ENCODE data around the gene HLA-A. TPM values are rescaled to one million over a fixed set of nuclear protein-coding genes. Genes with fewer than 3 reads are reported as not detected.

The HLA-A gene
- total and polyA plus RNA-seq, 2 of the 13 experiments (the other 11 are each of a cell fraction or from before 2014, with no cell fraction given), result 345 to 527 TPM

DNA sequence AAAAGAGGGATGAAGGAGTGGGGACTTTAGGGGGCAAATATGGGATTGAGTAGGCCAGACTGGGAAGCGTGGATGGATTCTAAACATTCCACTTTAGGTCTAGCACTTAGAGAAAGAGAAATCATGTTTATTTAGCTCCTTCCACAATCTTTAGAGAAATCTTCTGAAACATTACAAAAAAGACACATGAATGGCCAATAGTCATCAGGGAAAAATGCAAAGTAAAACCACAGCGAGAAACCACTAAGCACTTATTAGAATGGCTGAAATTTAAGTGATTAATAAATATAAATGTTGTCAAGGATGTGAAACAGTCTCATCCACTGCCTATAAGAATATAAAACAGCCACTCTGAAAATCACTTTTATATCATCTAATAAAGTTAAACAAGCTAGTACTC is 46.9 kb downstream of the HLA-A start:
- in situ Hi-C loops (cut with HindIII; ENCODE audit: extremely low pct_ligation_motif_present, low pct_unique_long_range_greater_than_20kb) (no loop called here), intact Hi-C loops (cut with micrococcal nuclease; ENCODE audit: unreplicated experiment) (no loop called here)
- H3K27me3 ChIP-seq (ENCODE audit: control insufficient read depth in 1 of 2, insufficient read depth in 2 of 2, low read length in 2 of 2), result no peaks in the 10 kb centered on the region
- H3K79me2 ChIP-seq (ENCODE audit: insufficient read depth, low read length), result no peaks in the 10 kb centered on the region
- no peaks in the 10 kb centered on the region for H3K36me3 ChIP-seq (replicated peaks in 1 of 2; ENCODE audit: control insufficient read depth in 1 of 2, insufficient read depth in 2 of 2, low read length in 2 of 2)
- no peaks in the 10 kb centered on the region for H4K20me1 ChIP-seq (ENCODE audit: insufficient read depth, low read length)
- WGBS (ENCODE audit: low lambda C conversion rate), result 44% methylated on average over 2 of the region's 2 CpGs
- no peak overlapping the region for H3K4me2 ChIP-seq (ENCODE audit: low read depth, low read length)
- TF ChIP-seq KDM2A (CRISPR knock-in tag; IDR thresholded peaks at IDR 0.05; ENCODE audit: borderline replicate concordance, low read depth) (no peak), ZBTB20 (CRISPR knock-in tag; IDR thresholded peaks at IDR 0.05; ENCODE audit: borderline replicate concordance, low read depth) (no peak), ZNF772 (CRISPR knock-in tag; IDR thresholded peaks at IDR 0.05) (no peak)
- ATAC-seq (no peak), FAIRE-seq (no peak), DNase-seq (ENCODE audit: low spot score) (no peak)
- H3K4me1 ChIP-seq (ENCODE audit: insufficient read depth, low read length), result peaks cover 6% of the 10 kb centered on the region
- H3K27ac ChIP-seq (ENCODE audit: extremely low read length, insufficient read depth, low read length), result no peak overlapping the region
- H2AFZ ChIP-seq (ENCODE audit: low read length), result no peak overlapping the region
- no peak overlapping the region for H3K9ac ChIP-seq (ENCODE audit: insufficient read depth, low read depth, low read length)
- BruUV-seq (replicated peaks), result no TSS peak
- H3K4me3 ChIP-seq (replicated peaks in 1 of 3; ENCODE audit: insufficient read depth in 1 of 3, low read depth in 2 of 3, low read length in 3 of 3), result no peak overlapping the region
- ChIA-PET CTCF (ENCODE audit: low intra/inter-chr PET ratio, low total read pairs) (no interaction called here), POLR2A (interaction anchor here (0.7 to 0.9 kb wide), 2 partner anchors 24 to 240 kb away, joined by 3 read pairs; no protein-coding TSS in a partner anchor)
- no peaks in the 10 kb centered on the region for H3K9me3 ChIP-seq (ENCODE audit: low read length)

DNA sequence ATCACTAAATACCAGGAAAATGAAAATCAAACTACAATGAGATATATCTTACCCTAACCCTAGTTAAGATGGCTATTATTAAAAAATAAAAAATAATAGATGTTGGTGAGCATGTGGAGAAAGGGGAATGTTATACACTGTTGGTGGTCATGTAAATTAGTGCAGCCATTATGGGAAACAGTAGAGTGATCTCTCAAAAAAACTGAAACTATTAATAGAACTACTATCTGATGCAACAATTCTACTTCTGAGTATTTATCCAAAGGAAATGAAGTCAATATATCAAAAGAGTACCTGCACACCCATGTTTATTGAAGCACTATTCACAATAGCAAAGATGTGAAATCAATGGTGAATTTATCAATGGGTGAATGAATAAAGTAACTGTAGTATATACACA is 48.6 kb downstream of the HLA-A start:
- ChIA-PET POLR2A (no interaction called here), CTCF (ENCODE audit: low intra/inter-chr PET ratio, low total read pairs) (no interaction called here)
- Histone ChIP-seq H2AFZ (ENCODE audit: low read length) (no peak overlapping the region), H3K4me2 (ENCODE audit: low read depth, low read length) (no peak overlapping the region), H3K36me3 (replicated peaks in 1 of 2; ENCODE audit: control insufficient read depth in 1 of 2, insufficient read depth in 2 of 2, low read length in 2 of 2) (no peaks in the 10 kb centered on the region), H4K20me1 (ENCODE audit: insufficient read depth, low read length) (no peaks in the 10 kb centered on the region), H3K79me2 (ENCODE audit: insufficient read depth, low read length) (no peaks in the 10 kb centered on the region), H3K27ac (ENCODE audit: extremely low read length, insufficient read depth, low read length) (no peak overlapping the region), H3K9me3 (ENCODE audit: low read length) (no peaks in the 10 kb centered on the region), H3K27me3 (ENCODE audit: control insufficient read depth in 1 of 2, insufficient read depth in 2 of 2, low read length in 2 of 2) (no peaks in the 10 kb centered on the region), H3K4me1 (ENCODE audit: insufficient read depth, low read length) (no peaks in the 10 kb centered on the region), H3K9ac (ENCODE audit: insufficient read depth, low read depth, low read length) (no peak overlapping the region), H3K4me3 (replicated peaks in 1 of 3; ENCODE audit: insufficient read depth in 1 of 3, low read depth in 2 of 3, low read length in 3 of 3) (no peak overlapping the region)
- DNase-seq (ENCODE audit: low spot score) (no peak), FAIRE-seq (no peak), ATAC-seq (no peak)
- in situ Hi-C loops (cut with HindIII; ENCODE audit: extremely low pct_ligation_motif_present, low pct_unique_long_range_greater_than_20kb), result no loop called here
- intact Hi-C loops (cut with micrococcal nuclease; ENCODE audit: unreplicated experiment), result no loop called here
- TF ChIP-seq IRF2 (CRISPR knock-in tag; IDR thresholded peaks at IDR 0.05) (no peak), NFE2L2 (IDR thresholded peaks at IDR 0.05; ENCODE audit: low read length) (no peak), PHF21A (CRISPR knock-in tag; IDR thresholded peaks at IDR 0.05) (no peak), MZF1 (CRISPR knock-in tag; IDR thresholded peaks at IDR 0.05; ENCODE audit: borderline replicate concordance) (no peak), ZNF335 (CRISPR knock-in tag; IDR thresholded peaks at IDR 0.05) (no peak), ZNF138 (CRISPR knock-in tag; IDR thresholded peaks at IDR 0.05; ENCODE audit: low read depth) (no peak), U2AF2 (IDR thresholded peaks at IDR 0.05; ENCODE audit: low read depth, low read length) (no peak), TCF7 (IDR thresholded peaks at IDR 0.05; ENCODE audit: low read depth) (no peak)
- TF ChIP-seq, protein P1, sequence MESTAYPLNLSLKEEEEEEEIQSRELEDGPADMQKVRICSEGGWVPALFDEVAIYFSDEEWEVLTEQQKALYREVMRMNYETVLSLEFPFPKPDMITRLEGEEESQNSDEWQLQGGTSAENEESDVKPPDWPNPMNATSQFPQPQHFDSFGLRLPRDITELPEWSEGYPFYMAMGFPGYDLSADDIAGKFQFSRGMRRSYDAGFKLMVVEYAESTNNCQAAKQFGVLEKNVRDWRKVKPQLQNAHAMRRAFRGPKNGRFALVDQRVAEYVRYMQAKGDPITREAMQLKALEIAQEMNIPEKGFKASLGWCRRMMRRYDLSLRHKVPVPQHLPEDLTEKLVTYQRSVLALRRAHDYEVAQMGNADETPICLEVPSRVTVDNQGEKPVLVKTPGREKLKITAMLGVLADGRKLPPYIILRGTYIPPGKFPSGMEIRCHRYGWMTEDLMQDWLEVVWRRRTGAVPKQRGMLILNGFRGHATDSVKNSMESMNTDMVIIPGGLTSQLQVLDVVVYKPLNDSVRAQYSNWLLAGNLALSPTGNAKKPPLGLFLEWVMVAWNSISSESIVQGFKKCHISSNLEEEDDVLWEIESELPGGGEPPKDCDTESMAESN (CRISPR knock-in tag; conservative IDR thresholded peaks at IDR 0.05), result no peak
- no TSS peak for BruUV-seq (replicated peaks)

All from HepG2 (cell line).